ENCODE measurements around the gene LYRM4. TPM values are rescaled to one million over a fixed set of nuclear protein-coding genes. Genes with fewer than 3 reads are reported as not detected.

The LYRM4 gene
- total RNA-seq, 1 donor, result 16.6 TPM

DNA sequence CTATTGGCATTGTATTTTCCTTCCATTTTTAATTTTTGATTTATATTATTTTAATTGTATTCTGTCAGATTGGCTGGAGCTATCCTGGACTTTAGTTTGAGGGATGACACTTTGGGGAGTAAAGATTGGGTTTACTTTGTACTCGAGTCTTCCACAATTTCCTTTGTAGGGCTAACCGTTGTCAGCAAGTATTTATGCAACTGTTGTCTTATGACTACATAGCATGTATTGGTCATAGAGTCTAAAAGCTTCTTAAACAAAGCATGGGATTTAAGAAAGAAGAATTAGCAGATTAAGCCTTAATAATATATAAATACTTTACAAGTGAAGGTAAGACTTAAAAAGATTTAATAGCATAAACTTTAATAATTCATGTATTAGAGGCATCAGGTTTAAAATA, 20.2 kb upstream of the LYRM4 start:
- H3K4me3 ChIP-seq (ENCODE audit: insufficient read depth, low read length), result no peak overlapping the region
- no peaks in the 10 kb centered on the region for H3K27me3 ChIP-seq (ENCODE audit: insufficient read depth, low read length)
- no peaks in the 10 kb centered on the region for H3K9me3 ChIP-seq (ENCODE audit: low read depth, low read length)
- no peaks in the 10 kb centered on the region for H3K36me3 ChIP-seq (ENCODE audit: insufficient read depth, low read length)
- no peak overlapping the region for H3K27ac ChIP-seq (ENCODE audit: low read depth, low read length)
- peaks cover 14% of the 10 kb centered on the region for H4K20me1 ChIP-seq (ENCODE audit: insufficient read depth, low read length)
- H2AFZ ChIP-seq (ENCODE audit: low read length), result no peak overlapping the region
- peaks cover 15% of the 10 kb centered on the region for H3K79me2 ChIP-seq (ENCODE audit: insufficient read depth, low read length)
- H3K4me1 ChIP-seq (ENCODE audit: insufficient read depth, low read length), result no peaks in the 10 kb centered on the region
- no peak for TF ChIP-seq CTCF (IDR thresholded peaks at IDR 0.05; ENCODE audit: extremely low read depth, low read depth, low read length)
- DNase-seq (ENCODE audit: insufficient read length, low spot score, missing footprints), result no peak
- H3K4me2 ChIP-seq (ENCODE audit: insufficient read depth, low read length), result no peak overlapping the region

DNA sequence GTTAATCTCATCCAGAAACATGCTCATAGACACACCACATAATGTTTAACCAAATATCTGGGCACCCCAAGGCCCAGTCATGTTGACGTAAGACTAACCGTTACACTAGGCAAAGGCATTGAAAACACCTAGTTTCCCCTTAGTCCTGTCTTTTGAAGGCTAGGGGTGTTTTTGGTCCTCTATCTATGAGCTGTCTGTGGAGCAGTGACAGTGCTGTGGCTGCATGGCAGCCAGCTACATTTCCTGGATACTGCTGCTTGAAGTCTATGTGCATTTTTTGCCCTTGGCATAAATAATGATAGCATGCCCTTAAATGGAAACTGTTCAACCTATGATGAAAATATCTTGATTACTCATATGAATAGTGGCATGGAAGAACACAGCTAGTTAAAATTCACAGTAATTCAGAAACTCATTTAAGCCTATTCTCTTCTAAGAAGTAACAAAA, 19.2 kb upstream of the LYRM4 start:
- no peak overlapping the region for H3K4me2 ChIP-seq (ENCODE audit: insufficient read depth, low read length)
- H3K4me1 ChIP-seq (ENCODE audit: insufficient read depth, low read length), result no peaks in the 10 kb centered on the region
- DNase-seq (ENCODE audit: insufficient read length, low spot score, missing footprints), result no peak

GRCh38 chr6:5278565-5279120, 17.9 kb upstream of the LYRM4 start:
- Histone ChIP-seq H3K4me2 (ENCODE audit: insufficient read depth, low read length) (no peak overlapping the region), H3K36me3 (ENCODE audit: insufficient read depth, low read length) (no peaks in the 10 kb centered on the region), H4K20me1 (ENCODE audit: insufficient read depth, low read length) (peaks cover 10% of the 10 kb centered on the region), H3K27me3 (ENCODE audit: insufficient read depth, low read length) (no peaks in the 10 kb centered on the region), H2AFZ (ENCODE audit: low read length) (no peak overlapping the region), H3K4me1 (ENCODE audit: insufficient read depth, low read length) (no peaks in the 10 kb centered on the region), H3K9me3 (ENCODE audit: low read depth, low read length) (no peaks in the 10 kb centered on the region), H3K27ac (ENCODE audit: low read depth, low read length) (no peak overlapping the region), H3K79me2 (ENCODE audit: insufficient read depth, low read length) (peaks cover 22% of the 10 kb centered on the region), H3K4me3 (ENCODE audit: insufficient read depth, low read length) (no peak overlapping the region)
- no peak for TF ChIP-seq CTCF (IDR thresholded peaks at IDR 0.05; ENCODE audit: extremely low read depth, low read depth, low read length)
- no peak for DNase-seq (ENCODE audit: insufficient read length, low spot score, missing footprints)

More for the DNA sequence above, 19.2 kb upstream of the LYRM4 start:
- no peak overlapping the region for H3K27ac ChIP-seq (ENCODE audit: low read depth, low read length)
- no peaks in the 10 kb centered on the region for H3K27me3 ChIP-seq (ENCODE audit: insufficient read depth, low read length)
- peaks cover 15% of the 10 kb centered on the region for H3K79me2 ChIP-seq (ENCODE audit: insufficient read depth, low read length)
- no peak overlapping the region for H3K4me3 ChIP-seq (ENCODE audit: insufficient read depth, low read length)
- H3K9me3 ChIP-seq (ENCODE audit: low read depth, low read length), result no peaks in the 10 kb centered on the region
- H3K36me3 ChIP-seq (ENCODE audit: insufficient read depth, low read length), result no peaks in the 10 kb centered on the region
- TF ChIP-seq CTCF (IDR thresholded peaks at IDR 0.05; ENCODE audit: extremely low read depth, low read depth, low read length), result no peak
- no peak overlapping the region for H2AFZ ChIP-seq (ENCODE audit: low read length)
- H4K20me1 ChIP-seq (ENCODE audit: insufficient read depth, low read length), result peaks cover 10% of the 10 kb centered on the region

GRCh38 chr6:5278047-5278446, 17.3 kb upstream of the LYRM4 start:
- no peak overlapping the region for H3K4me2 ChIP-seq (ENCODE audit: insufficient read depth, low read length)
- H3K9me3 ChIP-seq (ENCODE audit: low read depth, low read length), result no peaks in the 10 kb centered on the region
- no peak overlapping the region for H3K4me3 ChIP-seq (ENCODE audit: insufficient read depth, low read length)
- H3K27ac ChIP-seq (ENCODE audit: low read depth, low read length), result no peak overlapping the region
- H3K4me1 ChIP-seq (ENCODE audit: insufficient read depth, low read length), result no peaks in the 10 kb centered on the region
- peak; percentile 17 for DNase-seq (ENCODE audit: insufficient read length, low spot score, missing footprints)
- TF ChIP-seq CTCF (IDR thresholded peaks at IDR 0.05; ENCODE audit: extremely low read depth, low read depth, low read length), result no peak
- H3K27me3 ChIP-seq (ENCODE audit: insufficient read depth, low read length), result no peaks in the 10 kb centered on the region
- H2AFZ ChIP-seq (ENCODE audit: low read length), result no peak overlapping the region
- peaks cover 10% of the 10 kb centered on the region for H4K20me1 ChIP-seq (ENCODE audit: insufficient read depth, low read length)
- peaks cover 22% of the 10 kb centered on the region for H3K79me2 ChIP-seq (ENCODE audit: insufficient read depth, low read length)
- no peaks in the 10 kb centered on the region for H3K36me3 ChIP-seq (ENCODE audit: insufficient read depth, low read length)
